GM19372 (cell line): ENCODE results near the gene ERVFRD-1.
A peak's percentile ranks its signal among the peaks of the same experiment; 100 is the strongest.
"Not testable (repeated sequence)": the region's sequence is repeated elsewhere in the genome, so short reads cannot be mapped to it uniquely, and the experiment has no call there.

Experiments
- ATAC-seq: cut with Tn5 transposase; IDR thresholded peaks from one replicate; pipeline ENCODE4 v1.9.1; 2021; ENCODE audit warnings: mild to moderate bottlenecking, low read depth, moderate library complexity; ENCODE audit not compliant: unreplicated experiment

The ERVFRD-1 gene

GRCh38 chr6:11129908-11130565 lies 18.5 kb upstream of the ERVFRD-1 start:
- no peak for ATAC-seq

GRCh38 chr6:11128608-11129007 lies 17.1 kb upstream of the ERVFRD-1 start:
- ATAC-seq, result no peak

GRCh38 chr6:11126876-11127275 lies 15.4 kb upstream of the ERVFRD-1 start:
- no peak for ATAC-seq

DNA sequence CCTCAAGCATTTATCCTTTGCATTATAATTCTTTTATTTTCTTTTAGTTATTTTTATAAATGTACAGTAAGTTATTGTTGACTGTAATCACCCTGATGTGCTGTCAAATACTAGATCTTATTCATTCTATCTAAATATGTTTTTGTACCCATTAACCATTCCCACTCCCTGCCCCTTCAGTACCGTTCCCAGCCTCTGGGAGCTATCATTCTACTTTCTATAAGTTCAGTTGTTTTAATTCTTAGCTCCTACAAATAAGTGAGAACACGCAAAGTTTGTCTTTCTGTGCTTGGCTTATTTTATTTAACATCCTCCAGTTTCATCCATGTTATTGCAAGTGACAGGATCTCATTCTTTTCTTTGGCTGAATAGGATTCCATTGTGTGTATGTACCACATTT lies 12.5 kb upstream of the ERVFRD-1 start:
- no peak for ATAC-seq

- ATAC-seq, result no peak
Measured at GRCh38 chr6:11122380-11122779, 10.9 kb upstream of the ERVFRD-1 start.

DNA sequence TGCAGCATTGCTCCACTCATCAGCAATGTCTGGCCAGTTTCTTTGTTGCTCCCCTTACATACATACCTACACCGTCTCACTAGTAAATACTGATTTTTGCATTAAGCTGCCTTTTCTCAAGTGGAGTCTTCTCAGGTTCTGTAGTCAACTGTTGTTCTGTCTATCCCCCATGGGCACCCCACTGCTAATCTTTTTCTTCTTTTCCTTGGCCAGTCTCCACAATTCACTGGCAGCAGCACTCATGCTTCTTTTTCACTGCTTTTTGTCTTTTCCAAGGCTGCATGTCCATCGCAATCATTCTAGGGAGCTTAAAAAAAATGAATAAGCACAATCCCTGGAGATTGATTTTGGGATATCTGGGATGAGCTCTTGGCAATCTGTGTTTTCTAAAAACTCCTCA lies 10.3 kb upstream of the ERVFRD-1 start:
- no peak for ATAC-seq

GRCh38 chr6:11120271-11121005 lies 8.9 kb upstream of the ERVFRD-1 start:
- no peak for ATAC-seq

- ATAC-seq, result not testable (repeated sequence)
Measured at GRCh38 chr6:11115808-11116536, 4.4 kb upstream of the ERVFRD-1 start.

- ATAC-seq, result no peak
Measured at GRCh38 chr6:11113038-11113437, 1.5 kb upstream of the ERVFRD-1 start.

DNA sequence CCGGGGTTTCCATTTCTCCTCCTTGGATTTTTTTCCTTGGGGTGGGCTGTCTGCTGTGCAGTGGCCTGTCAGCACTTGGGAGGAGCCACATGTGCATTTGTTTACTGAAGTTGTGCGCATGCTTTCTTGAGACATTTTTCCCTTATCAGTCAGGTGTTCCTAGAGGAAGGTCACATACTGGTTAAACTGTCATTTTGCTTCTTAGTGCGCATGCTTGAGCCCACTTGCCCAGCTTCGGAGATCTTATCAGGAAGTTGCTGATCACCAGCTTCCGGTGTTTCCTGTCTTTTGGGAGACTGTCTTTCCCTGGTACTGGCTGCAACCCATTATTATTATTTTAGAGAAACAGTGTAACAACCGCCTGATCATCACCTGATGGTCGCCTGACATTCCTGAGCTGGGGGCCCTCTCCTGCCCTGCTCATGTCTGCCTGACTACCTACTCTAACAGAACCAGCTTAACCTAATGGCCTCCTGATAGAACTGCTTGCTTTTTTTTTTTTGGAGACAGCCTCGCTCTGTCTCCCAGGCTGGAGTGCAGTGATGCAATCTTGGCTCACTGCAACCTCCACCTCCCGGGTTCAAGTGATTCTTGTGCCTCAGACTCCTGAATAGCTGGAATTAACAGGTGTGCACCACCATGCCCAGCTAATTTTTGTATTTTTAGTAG lies 378 bp upstream of the ERVFRD-1 start:
- no peak for ATAC-seq

GRCh38 chr6:11108726-11109125 lies 2.8 kb downstream of the ERVFRD-1 start:
- no peak for ATAC-seq

DNA sequence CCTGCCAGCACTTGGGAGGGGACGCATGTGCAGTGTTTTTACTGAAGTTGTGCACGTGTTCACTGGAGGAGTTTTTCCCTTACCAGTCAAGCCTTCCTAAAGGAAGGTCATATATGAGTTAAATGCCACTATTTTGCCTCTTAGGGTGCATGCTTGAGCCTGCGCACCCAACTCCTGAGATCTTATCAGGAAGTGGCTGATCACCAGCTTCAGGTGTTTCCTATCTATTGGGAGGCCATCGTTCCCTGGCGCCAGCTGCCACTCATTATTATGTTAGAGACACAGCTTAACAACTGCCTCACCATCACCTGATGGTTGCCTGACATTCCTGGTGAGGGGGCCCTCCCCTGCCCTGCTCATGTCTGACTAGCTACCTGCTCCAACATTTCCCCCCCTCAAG lies 8.5 kb downstream of the ERVFRD-1 start:
- no peak for ATAC-seq

- ATAC-seq, result no peak
Measured at GRCh38 chr6:11101417-11101816, 10.1 kb downstream of the ERVFRD-1 start.

GRCh38 chr6:11098004-11098403 lies 13.5 kb downstream of the ERVFRD-1 start:
- no peak for ATAC-seq

GRCh38 chr6:11097476-11097875 lies 14.0 kb downstream of the ERVFRD-1 start:
- no peak for ATAC-seq

DNA sequence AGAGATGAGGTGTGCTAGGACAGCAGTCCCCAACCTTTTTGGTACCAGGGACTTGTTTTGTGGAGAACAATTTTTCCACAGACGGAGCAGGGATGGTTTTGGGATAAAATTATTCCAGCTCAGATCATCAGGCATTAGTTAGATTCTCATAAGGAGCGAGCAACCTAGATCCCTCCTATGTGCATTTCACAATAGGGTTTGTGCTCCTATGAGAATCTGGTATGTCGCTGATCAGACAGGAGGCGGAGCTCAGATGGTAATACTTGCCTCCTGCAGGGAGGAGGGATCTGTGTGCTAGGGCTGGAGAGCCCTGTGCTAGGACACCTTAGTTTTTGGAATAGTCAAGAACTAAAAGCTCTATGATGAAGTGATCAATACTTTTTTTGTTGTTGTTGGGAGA lies 15.4 kb downstream of the ERVFRD-1 start:
- no peak for ATAC-seq

DNA sequence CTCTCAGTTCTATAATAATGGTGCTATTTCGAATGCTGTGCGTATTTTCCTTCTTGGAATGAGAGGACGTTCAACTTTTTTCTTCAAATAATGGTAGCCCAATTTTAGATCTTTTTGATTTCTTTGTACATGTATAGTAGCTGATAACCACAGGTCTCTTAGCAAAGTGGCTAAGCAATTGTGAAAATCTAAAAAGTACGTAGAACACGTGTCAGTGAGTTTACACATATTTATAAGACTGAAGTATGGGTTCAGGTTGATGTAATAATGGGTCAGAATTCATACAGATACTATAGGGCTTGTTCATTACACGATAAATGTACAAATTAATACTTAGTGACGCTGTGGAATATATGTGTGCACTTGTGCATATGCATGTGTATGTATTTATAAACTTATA lies 16.6 kb downstream of the ERVFRD-1 start:
- ATAC-seq, result no peak

- ATAC-seq, result peak; percentile 28
Measured at GRCh38 chr6:11094411-11094851, 17.1 kb downstream of the ERVFRD-1 start.

- ATAC-seq, result peak; percentile 83
Measured at GRCh38 chr6:11093626-11094410, 17.7 kb downstream of the ERVFRD-1 start, which contains the start of gene SMIM13. SMIM13 (plus strand) TSS chr6:11093834; CDS start chr6:11094314, 480 bp downstream.

DNA sequence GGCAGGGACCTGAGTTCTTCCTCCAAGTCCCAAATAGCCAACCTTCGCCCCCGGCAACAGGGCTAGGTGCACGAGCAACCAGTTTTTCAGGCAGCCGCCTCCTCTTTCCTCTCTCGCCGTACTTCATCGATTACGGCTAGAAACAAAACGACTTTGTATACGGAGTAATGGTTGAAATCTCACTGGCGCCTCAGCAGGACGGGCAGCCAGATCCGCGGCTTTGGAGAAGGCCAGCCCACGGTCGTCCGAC lies 18.2 kb downstream of the ERVFRD-1 start:
- ATAC-seq, result peak; percentile 20
